Right atrium auricular region (tissue), 2 donors: Measurements from ENCODE around the gene DNM3. TPM values are rescaled to one million over a fixed set of nuclear protein-coding genes. Genes with fewer than 3 reads are reported as not detected.
A peak's percentile ranks its signal among the peaks of the same experiment; 100 is the strongest.

Experiments used
- DNase-seq: peaks from one replicate; pipeline ENCODE4 v3.0.0-alpha.2; 2019; ENCODE audit warnings: low spot score
- H3K27ac ChIP-seq, 2 donors: fragments of 200-600 bp; sonication (generic); 1 replicate in 1 of 2; 2 replicates in 1 of 2; pipeline ENCODE4 v1.5.1; 2016 to 2019
- H3K27me3 ChIP-seq, 2 donors: fragments of 200-600 bp; sonication (generic); one replicate each; pipeline versions ENCODE4 v1.5.1 to v1.6.0; 2017 to 2019
- H3K36me3 ChIP-seq: fragments of 200-600 bp; sonication (generic); one replicate; pipeline ENCODE4 v1.5.1; 2016
- H3K4me1 ChIP-seq, 2 donors: fragments of 200-600 bp; sonication (generic); one replicate each; pipeline versions ENCODE4 v1.5.1 to v1.6.0; 2017 to 2019
- H3K4me3 ChIP-seq, 2 donors: fragments of 200-600 bp; sonication (generic); 1 replicate in 1 of 2; 2 replicates in 1 of 2; pipeline ENCODE4 v1.5.1; 2017 to 2019; ENCODE audit warnings: mild to moderate bottlenecking in 1 of 2, moderate library complexity in 1 of 2
- H3K9me3 ChIP-seq, 2 donors: fragments of 200-600 bp; sonication (generic); one replicate each; pipeline ENCODE4 v1.5.1; 2019
- CTCF ChIP-seq, 2 donors: fragments of 200-600 bp; sonication (generic); IDR thresholded peaks; one replicate each; pipeline ENCODE4 v1.5.1; 2019; ENCODE audit warnings: antibody characterized with exemption in 2 of 2
- total RNA-seq, 2 donors: library from RNA; depleted of rRNA; stranded (reverse); fragments of >200 nt; gene quantifications; one replicate each; pipeline ENCODE4 v1.1.0, GENCODE V29; 2016

DNM3 gene
- total RNA-seq, 2 donors from 2014 or later: 1.0 to 1.6 TPM

GRCh38 chr1:172138634-172139033 lies 297.3 kb downstream of the DNM3 start:
- Histone ChIP-seq H3K4me3 (no peak overlapping the region), H3K4me1 (no peaks in the 10 kb centered on the region), H3K27ac (peak overlapping the region in 1 of 2 donors; percentile 45), H3K27me3 (no peaks in the 10 kb centered on the region), H3K36me3 (no peaks in the 10 kb centered on the region), H3K9me3 (no peaks in the 10 kb centered on the region)
- no peak for TF ChIP-seq CTCF (IDR thresholded peaks at IDR 0.05)
- no peak for DNase-seq

GRCh38 chr1:172139196-172139595 lies 297.9 kb downstream of the DNM3 start:
- Histone ChIP-seq H3K27me3 (no peaks in the 10 kb centered on the region), H3K36me3 (no peaks in the 10 kb centered on the region), H3K27ac (peak overlapping the region; percentile 2 to 45), H3K4me3 (no peak overlapping the region), H3K9me3 (no peaks in the 10 kb centered on the region), H3K4me1 (no peaks in the 10 kb centered on the region)
- TF ChIP-seq CTCF (IDR thresholded peaks at IDR 0.05): no peak
- no peak for DNase-seq

DNA sequence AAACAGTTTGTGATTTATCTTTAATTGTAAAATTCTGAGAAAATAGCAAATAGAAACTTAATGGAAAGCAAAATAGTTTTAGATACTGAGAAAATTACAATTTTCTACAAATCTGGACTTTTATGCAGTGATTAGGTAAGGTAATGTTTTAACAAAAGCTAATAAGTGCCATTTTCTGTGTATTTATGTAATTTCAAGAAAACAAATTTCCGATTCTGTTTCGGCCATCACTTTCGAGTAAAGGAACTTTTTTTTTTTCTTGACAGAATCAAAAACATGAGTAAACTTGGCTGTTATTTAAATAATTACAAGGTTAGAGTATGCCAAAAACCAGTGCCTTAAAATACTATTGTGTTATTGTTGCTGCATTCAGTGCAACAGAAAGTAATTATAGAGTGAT lies 298.8 kb downstream of the DNM3 start:
- Histone ChIP-seq H3K4me3 (no peak overlapping the region), H3K9me3 (no peaks in the 10 kb centered on the region), H3K27ac (peak overlapping the region; percentile 2 to 81), H3K4me1 (peaks cover 0 to under 1% of the 10 kb centered on the region in 2 donors), H3K36me3 (no peaks in the 10 kb centered on the region), H3K27me3 (no peaks in the 10 kb centered on the region)
- no peak for TF ChIP-seq CTCF (IDR thresholded peaks at IDR 0.05)
- no peak for DNase-seq

GRCh38 chr1:172140591-172140990 lies 299.3 kb downstream of the DNM3 start:
- peak overlapping the region; percentile 76 to 81 for H3K27ac ChIP-seq
- H3K4me1 ChIP-seq: peaks cover 0 to 6% of the 10 kb centered on the region in 2 donors
- no peak overlapping the region for H3K4me3 ChIP-seq
- H3K27me3 ChIP-seq: no peaks in the 10 kb centered on the region
- H3K36me3 ChIP-seq: no peaks in the 10 kb centered on the region
- no peak for TF ChIP-seq CTCF (IDR thresholded peaks at IDR 0.05)
- DNase-seq: no peak
- H3K9me3 ChIP-seq: no peaks in the 10 kb centered on the region

DNA sequence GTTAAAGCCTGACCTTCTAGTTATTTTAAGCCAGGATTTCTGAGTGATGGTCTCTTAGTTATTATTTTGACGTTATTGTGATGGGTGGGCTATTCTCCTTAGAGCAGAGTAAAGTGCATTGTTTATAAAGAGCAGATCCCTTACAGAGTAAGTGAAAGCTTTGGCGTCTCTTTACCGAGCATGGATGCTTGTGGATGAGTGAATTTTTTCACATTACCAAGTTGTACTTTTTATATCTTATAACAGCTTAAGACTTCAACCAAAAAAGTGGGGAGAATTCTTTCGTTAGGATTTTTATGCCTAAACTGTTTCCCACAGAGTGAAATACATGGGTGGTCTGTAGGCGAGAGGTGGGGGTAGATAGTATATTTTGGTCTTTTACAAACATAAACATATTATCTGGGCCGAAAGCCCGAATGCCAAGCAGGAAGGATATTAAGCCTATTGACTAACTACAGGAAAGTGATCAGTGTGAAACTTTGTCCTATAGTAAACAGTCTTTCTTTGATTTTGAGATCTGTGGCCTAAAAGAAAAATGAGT lies 300.1 kb downstream of the DNM3 start:
- Histone ChIP-seq H3K27ac (peak overlapping the region; percentile 76 to 81), H3K4me1 (peaks cover 0 to 9% of the 10 kb centered on the region in 2 donors), H3K27me3 (no peaks in the 10 kb centered on the region), H3K36me3 (no peaks in the 10 kb centered on the region), H3K9me3 (no peaks in the 10 kb centered on the region), H3K4me3 (peak overlapping the region; percentile 47 to 55)
- TF ChIP-seq CTCF (IDR thresholded peaks at IDR 0.05): no peak
- DNase-seq: no peak

DNA sequence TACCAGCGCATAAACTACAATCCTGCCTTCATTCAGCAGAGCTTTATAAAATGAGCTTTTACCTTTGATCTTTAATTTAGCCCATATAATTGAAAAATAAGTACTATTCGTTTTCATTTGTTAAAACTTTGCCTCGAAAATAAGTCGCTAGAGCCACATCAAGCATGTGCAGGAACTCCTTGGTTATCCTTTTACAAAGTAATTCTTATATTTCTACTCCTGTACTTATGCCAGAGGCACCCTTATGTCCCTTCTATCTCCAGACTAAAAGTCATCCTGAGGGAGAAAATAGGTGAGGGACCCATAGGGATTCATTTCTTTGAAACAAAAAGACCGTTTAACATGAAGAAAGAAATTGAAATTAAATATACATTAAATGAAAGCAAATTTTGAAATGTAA lies 301.0 kb downstream of the DNM3 start:
- Histone ChIP-seq H3K36me3 (no peaks in the 10 kb centered on the region), H3K4me1 (peaks cover 0 to 9% of the 10 kb centered on the region in 2 donors), H3K9me3 (no peaks in the 10 kb centered on the region), H3K27ac (peak overlapping the region; percentile 76 to 81), H3K27me3 (no peaks in the 10 kb centered on the region), H3K4me3 (peak overlapping the region; percentile 47 to 55)
- TF ChIP-seq CTCF (IDR thresholded peaks at IDR 0.05): no peak
- DNase-seq: no peak
